Kidney (tissue), 14 donors: ENCODE results near the gene TNFRSF8. TPM values are rescaled to one million over a fixed set of nuclear protein-coding genes. Genes with fewer than 3 reads are reported as not detected.

Source experiments
- DNase-seq, 5 donors: peaks; one replicate each; pipeline ENCODE4 v3.0.0-alpha.2; 2013 to 2020
- FAIRE-seq: peaks from 2 replicates; lab custom pipeline; 2012; peaks lifted over from hg19 to GRCh38; lab: Jason Lieb, UNC
- H3K27ac ChIP-seq, 2 donors: one replicate each; pipeline ENCODE4 v1.7.0; 2013; ENCODE audit warnings: low read depth in 2 of 2, low read length in 2 of 2, inconsistent platforms in 1 of 2
- H3K27me3 ChIP-seq: one replicate; pipeline ENCODE4 v1.7.1; 2013; ENCODE audit warnings: low read length, inconsistent platforms; ENCODE audit not compliant: control insufficient read depth, insufficient read depth
- H3K36me3 ChIP-seq, 3 donors: one replicate each; pipeline versions ENCODE4 v1.7.0 to v1.7.1; 2013; ENCODE audit warnings: low read length in 3 of 3, control low read depth in 1 of 3, inconsistent platforms in 1 of 3; ENCODE audit not compliant: insufficient read depth in 3 of 3, control insufficient read depth in 2 of 3
- H3K4me1 ChIP-seq, 3 donors: one replicate each; pipeline versions ENCODE4 v1.7.0 to v1.7.1; 2013; ENCODE audit warnings: low read length in 3 of 3, inconsistent platforms in 1 of 3, low read depth in 1 of 3; ENCODE audit not compliant: control insufficient read depth in 2 of 3, insufficient read depth in 2 of 3
- H3K4me3 ChIP-seq, 3 donors: one replicate each; pipeline versions ENCODE4 v1.7.0 to v1.8.1; 2013; ENCODE audit warnings: low read length in 3 of 3, control low read depth in 1 of 3, inconsistent platforms in 1 of 3
- H3K9ac ChIP-seq, 3 donors: one replicate each; pipeline versions ENCODE4 v1.7.0 to v1.7.1; 2013; ENCODE audit warnings: low read length in 3 of 3, control low read depth in 1 of 3, inconsistent platforms in 1 of 3
- H3K9me3 ChIP-seq, 3 donors: one replicate each; pipeline versions ENCODE4 v1.7.0 to v1.7.1; 2013; ENCODE audit warnings: low read length in 3 of 3, control low read depth in 1 of 3, inconsistent platforms in 1 of 3; ENCODE audit not compliant: control insufficient read depth in 2 of 3, insufficient read depth in 1 of 3
- intact Hi-C: fragments of 100-400 bp; cut with DNase I; formaldehyde crosslinking; loops from one replicate; pipeline ENCODE4 v1.11.1; 2022
- polyA plus RNA-seq: library from polyadenylated mRNA; stranded (reverse); fragments of 350-450 nt; fragmentation: Illumina TruSeq; extraction: RNeasy Lipid Tissue Mini Kit (QIAGEN cat#74804); gene quantifications from one replicate; pipeline ENCODE4 v1.2.3, GENCODE V29; 2014; ENCODE audit warnings: low read depth, low replicate concordance; ENCODE audit not compliant: insufficient read depth
- total RNA-seq: library from RNA; stranded (reverse); fragmentation: NEBNext Ultra II Directional; extraction: Animal tissue kit (Norgen Biotek cat#: 25700); gene quantifications from one replicate; pipeline ENCODE4 v1.2.1, GENCODE V29; 2021
- TF ChIP-seq, protein P1 (sequence below): IDR thresholded peaks from 3 replicates; pipeline ENCODE4 v1.5.1; 2012; ENCODE audit warnings: mild to moderate bottlenecking, moderate library complexity, borderline replicate concordance; ENCODE audit not compliant: insufficient read depth; ENCODE audit errors: extremely low read depth
- donor health status: control.
- donor health status: control.
- donor health status: control.
- donor health status: control.
- donor health status: control.
- donor health status: DM: yes; HTN: yes; CAD: no.
- donor health status: Normal renal cell carcinoma (clear cell type).

Gene TNFRSF8
- total and polyA plus RNA-seq, 2 donors from 2014 or later: 0.94 to 0.97 TPM

DNA sequence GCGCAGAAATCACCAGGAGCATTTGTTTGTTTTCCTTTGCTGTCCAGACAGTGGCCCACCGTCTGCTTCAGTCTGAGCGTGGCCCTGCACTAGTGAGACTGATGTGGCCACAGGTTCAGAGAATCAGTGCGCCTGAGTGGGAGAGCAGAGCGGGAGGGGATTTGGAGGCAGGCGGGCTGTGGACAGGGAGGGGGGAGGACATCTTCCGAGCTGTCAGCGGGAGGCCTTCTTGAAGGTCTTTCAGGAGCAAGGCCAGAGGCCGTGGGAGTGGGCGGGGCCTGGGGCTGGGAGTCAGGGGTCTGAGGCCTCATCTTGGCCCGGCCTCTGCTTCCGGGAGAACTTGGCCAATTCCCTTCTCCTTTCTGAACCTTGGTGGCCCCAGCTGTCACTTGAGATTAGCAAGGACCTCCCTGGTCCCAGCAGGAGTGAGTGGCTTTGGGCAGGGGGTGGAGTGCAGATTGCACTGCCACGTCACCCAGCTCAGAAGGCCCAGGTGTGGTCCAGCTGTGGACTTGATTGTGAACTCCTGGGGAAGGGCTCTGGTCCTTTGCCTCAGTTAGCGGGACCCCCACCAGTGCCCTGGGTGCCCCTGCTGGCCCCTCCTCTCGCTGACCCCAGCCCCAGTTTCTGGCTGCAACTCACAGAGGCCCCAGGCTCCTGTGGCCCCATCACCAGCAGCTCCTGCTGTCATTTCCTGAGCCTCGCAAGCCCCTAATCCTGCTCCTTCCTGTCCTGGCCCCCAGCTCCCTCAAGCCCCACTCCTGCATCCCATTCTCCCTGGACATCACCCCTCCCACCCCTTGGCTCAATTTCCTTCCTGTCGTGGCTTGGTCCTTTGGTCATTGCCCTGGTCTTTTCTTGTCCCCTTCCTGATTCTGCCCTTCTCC, 112.1 kb downstream of the TNFRSF8 start:
- no peak overlapping the region for H3K9ac ChIP-seq
- TF ChIP-seq, protein P1, sequence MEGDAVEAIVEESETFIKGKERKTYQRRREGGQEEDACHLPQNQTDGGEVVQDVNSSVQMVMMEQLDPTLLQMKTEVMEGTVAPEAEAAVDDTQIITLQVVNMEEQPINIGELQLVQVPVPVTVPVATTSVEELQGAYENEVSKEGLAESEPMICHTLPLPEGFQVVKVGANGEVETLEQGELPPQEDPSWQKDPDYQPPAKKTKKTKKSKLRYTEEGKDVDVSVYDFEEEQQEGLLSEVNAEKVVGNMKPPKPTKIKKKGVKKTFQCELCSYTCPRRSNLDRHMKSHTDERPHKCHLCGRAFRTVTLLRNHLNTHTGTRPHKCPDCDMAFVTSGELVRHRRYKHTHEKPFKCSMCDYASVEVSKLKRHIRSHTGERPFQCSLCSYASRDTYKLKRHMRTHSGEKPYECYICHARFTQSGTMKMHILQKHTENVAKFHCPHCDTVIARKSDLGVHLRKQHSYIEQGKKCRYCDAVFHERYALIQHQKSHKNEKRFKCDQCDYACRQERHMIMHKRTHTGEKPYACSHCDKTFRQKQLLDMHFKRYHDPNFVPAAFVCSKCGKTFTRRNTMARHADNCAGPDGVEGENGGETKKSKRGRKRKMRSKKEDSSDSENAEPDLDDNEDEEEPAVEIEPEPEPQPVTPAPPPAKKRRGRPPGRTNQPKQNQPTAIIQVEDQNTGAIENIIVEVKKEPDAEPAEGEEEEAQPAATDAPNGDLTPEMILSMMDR: no peak
- H3K36me3 ChIP-seq: no peaks in the 10 kb centered on the region
- DNase-seq (peak in 4 of 5 donors; percentile 33 to 93 (median 50)), FAIRE-seq (no peak)
- no peak overlapping the region for H3K4me3 ChIP-seq
- no peaks in the 10 kb centered on the region for H3K27me3 ChIP-seq
- peaks cover 0 to 35% (median 0%) of the 10 kb centered on the region in 3 donors for H3K4me1 ChIP-seq
- no peaks in the 10 kb centered on the region for H3K9me3 ChIP-seq
- intact Hi-C loops: no loop called here
- H3K27ac ChIP-seq: peak overlapping the region; percentile 34 to 70

DNA sequence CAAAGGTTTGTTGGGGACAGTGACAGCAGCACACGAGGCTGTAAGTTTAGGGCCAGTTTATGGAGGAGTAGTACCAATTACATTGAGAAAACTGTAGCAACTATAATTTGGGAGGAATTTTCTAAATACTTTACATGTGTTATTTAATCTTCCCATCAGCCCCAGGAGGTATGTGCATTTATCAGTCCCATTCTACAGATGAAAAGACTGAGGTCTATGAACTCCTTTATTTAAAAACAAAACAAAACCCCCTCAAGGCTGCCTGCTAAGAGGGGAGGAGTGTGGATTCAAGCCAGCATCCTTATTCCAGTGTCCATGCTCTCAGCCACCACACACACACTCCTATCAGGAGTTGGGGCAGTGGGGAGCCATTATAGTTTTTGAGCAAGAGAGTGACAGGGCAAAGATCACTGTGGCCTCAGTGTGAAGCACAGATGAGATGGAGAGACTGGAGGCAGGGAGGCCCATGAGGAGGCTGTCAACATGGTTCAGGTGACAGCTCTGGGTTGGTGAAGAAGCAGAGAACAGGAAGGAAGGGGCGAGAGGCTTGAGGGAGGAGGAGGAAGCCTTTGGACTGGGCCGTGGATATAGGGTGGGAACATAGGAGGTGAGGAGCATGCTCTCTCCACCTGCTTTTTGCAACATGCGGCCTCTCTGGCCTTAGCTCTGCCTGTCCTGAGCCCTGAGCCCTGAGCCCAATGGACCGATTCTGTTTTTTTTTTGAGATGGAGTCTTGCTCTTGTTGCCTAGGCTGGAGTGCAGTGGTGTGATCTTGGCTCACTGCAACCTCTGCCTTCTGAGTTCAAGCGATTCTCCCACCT, 113.4 kb downstream of the TNFRSF8 start:
- Histone ChIP-seq H3K9ac (no peak overlapping the region), H3K36me3 (no peaks in the 10 kb centered on the region), H3K27me3 (no peaks in the 10 kb centered on the region), H3K27ac (no peak overlapping the region), H3K9me3 (no peaks in the 10 kb centered on the region), H3K4me1 (peaks cover 0 to 39% (median 0%) of the 10 kb centered on the region in 3 donors), H3K4me3 (no peak overlapping the region)
- TF ChIP-seq, protein P1: no peak
- FAIRE-seq (no peak), DNase-seq (no peak)
- intact Hi-C loops: no loop called here

DNA sequence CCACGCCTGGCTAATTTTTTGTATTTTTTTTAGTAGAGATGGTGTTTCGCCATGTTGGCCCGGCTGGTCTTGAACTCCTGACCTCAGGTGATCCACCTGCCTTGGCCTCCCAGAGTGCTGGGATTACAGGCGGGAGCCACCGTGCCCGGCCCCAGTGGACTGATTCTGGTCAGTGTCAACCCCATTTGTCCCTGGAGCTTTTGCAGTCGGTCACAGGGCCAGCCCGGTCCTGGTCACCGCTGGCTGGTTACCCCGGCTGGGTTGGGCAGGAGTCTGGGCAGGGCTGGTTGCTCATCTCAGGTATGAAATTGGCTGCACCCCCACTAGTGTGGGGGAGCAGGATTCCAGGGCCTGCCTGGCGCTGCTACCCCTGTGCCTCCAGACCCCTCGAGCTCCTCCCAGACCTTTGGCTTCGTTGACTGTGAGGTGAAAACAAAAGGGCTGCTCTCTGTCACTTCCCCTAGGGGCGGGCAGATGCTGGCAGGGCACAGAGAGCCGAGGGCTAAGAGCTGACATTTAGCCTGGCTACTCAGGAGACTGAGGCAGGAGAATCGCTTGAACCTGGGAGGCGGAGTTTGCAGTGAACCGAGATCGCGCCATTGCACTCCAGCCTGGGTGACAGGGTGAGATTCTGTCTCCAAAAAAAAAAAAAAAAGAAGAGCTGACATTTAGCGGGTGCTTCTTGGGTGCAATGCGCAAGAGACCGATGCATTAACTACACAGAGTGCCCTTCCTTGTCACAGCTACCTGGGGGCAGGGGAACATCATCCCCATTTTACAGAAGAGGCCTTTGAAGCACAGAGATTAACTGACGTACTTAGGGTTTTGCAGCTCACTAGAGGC, 114.3 kb downstream of the TNFRSF8 start:
- intact Hi-C loops: no loop called here
- Histone ChIP-seq H3K27ac (peak overlapping the region in 1 of 2 donors; percentile 60), H3K9me3 (no peaks in the 10 kb centered on the region), H3K9ac (no peak overlapping the region), H3K36me3 (no peaks in the 10 kb centered on the region), H3K4me3 (no peak overlapping the region), H3K4me1 (peaks cover 0 to 41% (median 0%) of the 10 kb centered on the region in 3 donors), H3K27me3 (no peaks in the 10 kb centered on the region)
- TF ChIP-seq, protein P1: no peak
- DNase-seq (no peak), FAIRE-seq (no peak)
